Fibroblast of lung (primary cell): ENCODE results near the gene PRR22. TPM values are rescaled to one million over a fixed set of nuclear protein-coding genes. Genes with fewer than 3 reads are reported as not detected.

Experiments
- DNase-seq, 2 donors: peaks; one replicate each; pipeline versions ENCODE4 v3.0.0 to v3.0.0-alpha.2; 2010; ENCODE audit warnings: low read depth in 2 of 2
- H2AFZ ChIP-seq: 2 replicates; pipeline ENCODE4 v1.5.1; 2012; ENCODE audit warnings: low read length, control low read depth, inconsistent platforms
- H3K27ac ChIP-seq: 2 replicates; pipeline ENCODE4 v1.5.1; 2011; ENCODE audit warnings: low read length, control low read depth; ENCODE audit not compliant: insufficient read depth
- H3K27me3 ChIP-seq: 2 replicates; pipeline ENCODE4 v1.5.1; 2011; ENCODE audit warnings: mild to moderate bottlenecking, low read length; ENCODE audit not compliant: control insufficient read depth, insufficient read depth
- H3K36me3 ChIP-seq: 2 replicates; pipeline ENCODE4 v1.5.1; 2011; ENCODE audit warnings: low read length; ENCODE audit not compliant: control insufficient read depth, insufficient read depth
- H3K4me1 ChIP-seq: 2 replicates; pipeline ENCODE4 v1.5.1; 2011; ENCODE audit warnings: low read length; ENCODE audit not compliant: control insufficient read depth, insufficient read depth; ENCODE audit errors: extremely low read depth
- H3K4me2 ChIP-seq: 2 replicates; pipeline ENCODE4 v1.5.1; 2011; ENCODE audit warnings: low read length, control low read depth; ENCODE audit not compliant: insufficient read depth; ENCODE audit errors: extremely low read depth
- H3K4me3 ChIP-seq, 4 experiments: fragments of 200-600 bp in 1 of 4; sonication (generic) in 1 of 4; replicated peaks in 1 of 4; 2 replicates each; pipeline ENCODE4 v1.5.1; 2011 to 2016; ENCODE audit warnings: low read length in 4 of 4, low read depth in 3 of 4, mild to moderate bottlenecking in 3 of 4, control low read depth in 2 of 4, inconsistent platforms in 1 of 4, mixed read lengths in 1 of 4; ENCODE audit not compliant: insufficient read depth in 1 of 4; ENCODE audit errors: control extremely low read depth in 1 of 4
- H3K79me2 ChIP-seq: 2 replicates; pipeline ENCODE4 v1.5.1; 2012; ENCODE audit warnings: mild to moderate bottlenecking, low read length, inconsistent platforms; ENCODE audit not compliant: control insufficient read depth, insufficient read depth
- H3K9ac ChIP-seq: 2 replicates; pipeline ENCODE4 v1.5.1; 2011; ENCODE audit warnings: mild to moderate bottlenecking, low read length, control low read depth; ENCODE audit not compliant: insufficient read depth
- H3K9me3 ChIP-seq: 2 replicates; pipeline ENCODE4 v1.5.1; 2012; ENCODE audit warnings: low read depth, low read length; ENCODE audit not compliant: control insufficient read depth, insufficient read depth
- H4K20me1 ChIP-seq: 2 replicates; pipeline ENCODE4 v1.5.1; 2011; ENCODE audit warnings: low read length; ENCODE audit not compliant: control insufficient read depth, insufficient read depth; ENCODE audit errors: extremely low read depth
- EZH2 ChIP-seq: IDR thresholded peaks from 2 replicates; pipeline ENCODE4 v1.5.1; 2012; ENCODE audit warnings: low read length, control low read depth, mild to moderate bottlenecking; ENCODE audit errors: missing control alignments
- polyA minus RNA-seq: library from RNA; depleted of rRNA, polyadenylated mRNA; stranded (reverse); fragments of >200 nt; gene quantifications from 2 replicates; pipeline ENCODE4 v1.2.3, GENCODE V29; 2011; ENCODE audit warnings: low replicate concordance
- polyA plus RNA-seq, 2 donors: library from polyadenylated mRNA; depleted of rRNA in 1 of 2; stranded (reverse) in 1 of 2; unstranded in 1 of 2; fragments of >200 nt; gene quantifications; 2 replicates each; pipeline ENCODE4 v1.2.1, GENCODE V29; 2011 to 2012; ENCODE audit warnings: missing spikeins in 1 of 2
- total RNA-seq: library from RNA; depleted of rRNA; stranded (reverse); fragments of >200 nt; gene quantifications from 2 replicates; pipeline ENCODE4 v1.2.1, GENCODE V29; 2014
- TF ChIP-seq, protein P1 (sequence below), 2 donors: IDR thresholded peaks in 1 of 2; conservative IDR thresholded peaks in 1 of 2; 1 replicate in 1 of 2; 2 replicates in 1 of 2; pipeline ENCODE4 v1.5.1; 2011 to 2012; ENCODE audit warnings: low read length in 2 of 2, control low read depth in 1 of 2, inconsistent platforms in 1 of 2, low read depth in 1 of 2, mild to moderate bottlenecking in 1 of 2

The PRR22 gene
- 0.17 and 0.26 TPM in 2 replicates for total RNA-seq
- polyA plus RNA-seq, result 0.15 and 0.23 TPM in 2 replicates
- polyA plus RNA-seq (2012), result 0.09 and 0.55 TPM in 2 replicates
- polyA minus RNA-seq, result not detected in 2 replicates

DNA sequence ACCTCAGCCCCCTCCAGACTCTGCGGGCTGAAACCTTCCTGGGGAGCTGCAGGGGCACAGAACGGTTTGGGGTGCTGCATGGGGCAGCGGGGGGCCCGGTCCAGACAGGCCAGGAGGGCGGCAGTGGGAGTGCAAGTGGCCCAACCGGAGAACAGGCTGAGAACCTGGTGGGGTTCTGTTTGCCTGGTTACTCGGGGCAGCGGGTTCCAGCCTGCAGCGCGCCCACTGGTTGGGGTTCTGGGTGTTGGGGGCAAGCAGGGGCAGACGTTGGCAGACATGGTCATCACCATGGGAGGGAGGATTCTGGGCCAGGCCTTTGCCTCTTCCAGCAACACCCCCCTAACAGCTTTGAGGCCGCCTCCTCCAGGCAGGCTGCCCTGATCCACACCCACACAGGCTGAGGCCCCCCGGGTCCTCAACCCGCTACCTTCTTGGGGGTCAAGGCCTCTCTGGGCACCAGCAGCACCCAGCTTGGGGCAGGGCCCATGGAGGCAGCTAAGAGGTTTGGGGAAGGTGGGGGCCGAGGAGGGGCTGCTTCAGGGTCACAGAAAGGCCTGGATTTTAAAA, at the start of gene PRR22:
Gene PRR22, minus strand, starts transcription at position 166 of the 567 bp plus-strand sequence. Its CDS starts 86 bp downstream, at position 80.
- H3K36me3 ChIP-seq, result peaks cover 34% of the 10 kb centered on the region

GRCh38 chr19:5832527-5833216, 48.1 kb upstream of the PRR22 start:
- Histone ChIP-seq H3K27me3 (peaks cover 19% of the 10 kb centered on the region), H3K9me3 (no peaks in the 10 kb centered on the region), H2AFZ (no peak overlapping the region), H3K36me3 (no peaks in the 10 kb centered on the region), H3K27ac (no peak overlapping the region), H3K9ac (no peak overlapping the region), H3K4me2 (no peak overlapping the region), H4K20me1 (no peaks in the 10 kb centered on the region), H3K4me1 (no peaks in the 10 kb centered on the region), H3K4me3 (no peak overlapping the region), H3K79me2 (no peaks in the 10 kb centered on the region)
- DNase-seq, result no peak
- TF ChIP-seq, protein P1, sequence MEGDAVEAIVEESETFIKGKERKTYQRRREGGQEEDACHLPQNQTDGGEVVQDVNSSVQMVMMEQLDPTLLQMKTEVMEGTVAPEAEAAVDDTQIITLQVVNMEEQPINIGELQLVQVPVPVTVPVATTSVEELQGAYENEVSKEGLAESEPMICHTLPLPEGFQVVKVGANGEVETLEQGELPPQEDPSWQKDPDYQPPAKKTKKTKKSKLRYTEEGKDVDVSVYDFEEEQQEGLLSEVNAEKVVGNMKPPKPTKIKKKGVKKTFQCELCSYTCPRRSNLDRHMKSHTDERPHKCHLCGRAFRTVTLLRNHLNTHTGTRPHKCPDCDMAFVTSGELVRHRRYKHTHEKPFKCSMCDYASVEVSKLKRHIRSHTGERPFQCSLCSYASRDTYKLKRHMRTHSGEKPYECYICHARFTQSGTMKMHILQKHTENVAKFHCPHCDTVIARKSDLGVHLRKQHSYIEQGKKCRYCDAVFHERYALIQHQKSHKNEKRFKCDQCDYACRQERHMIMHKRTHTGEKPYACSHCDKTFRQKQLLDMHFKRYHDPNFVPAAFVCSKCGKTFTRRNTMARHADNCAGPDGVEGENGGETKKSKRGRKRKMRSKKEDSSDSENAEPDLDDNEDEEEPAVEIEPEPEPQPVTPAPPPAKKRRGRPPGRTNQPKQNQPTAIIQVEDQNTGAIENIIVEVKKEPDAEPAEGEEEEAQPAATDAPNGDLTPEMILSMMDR (conservative IDR thresholded peaks at IDR 0.05 in 1 of 2, IDR thresholded peaks at IDR 0.05 in 1 of 2; ENCODE audit: low read depth in 1 of 2, low read length in 2 of 2), result no peak

More for the DNA sequence above, at the start of gene PRR22:
- H4K20me1 ChIP-seq, result no peaks in the 10 kb centered on the region
- H3K9me3 ChIP-seq, result no peaks in the 10 kb centered on the region
- no peak within 1 kb of the TSS for H2AFZ ChIP-seq
- H3K4me1 ChIP-seq, result no peaks in the 10 kb centered on the region
- H3K79me2 ChIP-seq, result no peaks in the 10 kb centered on the region
- no peak for TF ChIP-seq EZH2
- TF ChIP-seq, protein P1 (conservative IDR thresholded peaks at IDR 0.05 in 1 of 2, IDR thresholded peaks at IDR 0.05 in 1 of 2; ENCODE audit: low read depth in 1 of 2, low read length in 2 of 2), result no peak
- H3K27ac ChIP-seq, result no peak within 1 kb of the TSS
- H3K4me3 ChIP-seq, result no peak within 1 kb of the TSS
- H3K9ac ChIP-seq, result no peak within 1 kb of the TSS
- no peak for DNase-seq
- H3K4me2 ChIP-seq, result no peak within 1 kb of the TSS
- no peaks in the 10 kb centered on the region for H3K27me3 ChIP-seq

GRCh38 chr19:5832061-5832460, 47.5 kb upstream of the PRR22 start:
- Histone ChIP-seq H4K20me1 (no peaks in the 10 kb centered on the region), H3K79me2 (no peaks in the 10 kb centered on the region), H3K4me1 (no peaks in the 10 kb centered on the region), H3K27ac (no peak overlapping the region), H3K4me3 (no peak overlapping the region), H3K4me2 (no peak overlapping the region), H3K27me3 (peaks cover 19% of the 10 kb centered on the region), H3K36me3 (no peaks in the 10 kb centered on the region), H3K9me3 (no peaks in the 10 kb centered on the region), H3K9ac (no peak overlapping the region), H2AFZ (no peak overlapping the region)
- TF ChIP-seq EZH2, result no peak
- TF ChIP-seq, protein P1 (conservative IDR thresholded peaks at IDR 0.05 in 1 of 2, IDR thresholded peaks at IDR 0.05 in 1 of 2; ENCODE audit: low read depth in 1 of 2, low read length in 2 of 2), result no peak
- DNase-seq, result no peak
